GM12878 (cell line): ENCODE data around the gene NAP1L1. TPM values are rescaled to one million over a fixed set of nuclear protein-coding genes. Genes with fewer than 3 reads are reported as not detected.

Experiments
- ATF2 ChIP-seq: IDR thresholded peaks from 2 replicates; pipeline ENCODE4 v1.6.1; 2012; ENCODE audit warnings: low read length, inconsistent platforms
- CREB1 ChIP-seq: IDR thresholded peaks from 2 replicates; pipeline ENCODE4 v1.6.1; 2012; ENCODE audit warnings: low read depth, mild to moderate bottlenecking, inconsistent platforms
- CREM ChIP-seq: IDR thresholded peaks from 2 replicates; pipeline ENCODE4 v1.6.1; 2014; ENCODE audit warnings: antibody characterized with exemption, low read depth
- EGR1 ChIP-seq, 2 experiments: IDR thresholded peaks; 1 replicate in 1 of 2; 2 replicates in 1 of 2; pipeline ENCODE4 v1.6.1; 2011 to 2012; ENCODE audit warnings: low read depth in 2 of 2, low read length in 2 of 2, borderline replicate concordance in 1 of 2, mild to moderate bottlenecking in 1 of 2, moderate library complexity in 1 of 2
- MLLT1 ChIP-seq: fragments of 450-650 bp; IDR thresholded peaks from 2 replicates; pipeline ENCODE4 v1.6.1; 2016; ENCODE audit warnings: mild to moderate bottlenecking
- NFXL1 ChIP-seq: fragments of 450-650 bp; IDR thresholded peaks from 2 replicates; pipeline ENCODE4 v1.6.1; 2017; ENCODE audit warnings: antibody characterized with exemption, mild to moderate bottlenecking, borderline replicate concordance
- PKNOX1 ChIP-seq: fragments of 450-650 bp; IDR thresholded peaks from 2 replicates; pipeline ENCODE4 v1.6.1; 2016; ENCODE audit warnings: mild to moderate bottlenecking
- RAD21 ChIP-seq: IDR thresholded peaks from 2 replicates; pipeline ENCODE4 v1.6.1; 2011; ENCODE audit warnings: mild to moderate bottlenecking, low read depth, low read length, moderate library complexity; ENCODE audit not compliant: insufficient read depth
- ZNF274 ChIP-seq: IDR thresholded peaks from one replicate; pipeline ENCODE4 v1.8.0; 2011; ENCODE audit not compliant: insufficient read length, insufficient read depth
- polyA plus RNA-seq, 11 experiments: library from polyadenylated mRNA; depleted of rRNA in 4 of 11; unstranded in 6 of 11; stranded (reverse) in 5 of 11; fragments of >200 nt; fragmentation: Nextera tagmentation in 4 of 11; fragmentation: Illumina TruSeq in 1 of 11; extraction: Ambion mirVana in 4 of 11; extraction: Trizol in 1 of 11; gene quantifications; 1 replicate in 1 of 11; 2 replicates in 10 of 11; pipeline versions ENCODE4 v1.2.1 to v1.2.3, GENCODE V29; 2011 to 2016; ENCODE audit warnings: inconsistent platforms in 2 of 11, missing spikeins in 2 of 11, low read depth in 1 of 11
- total RNA-seq, 4 experiments: library from RNA; depleted of rRNA in 3 of 4; stranded (reverse); fragments of >200 nt in 3 of 4; fragmentation: Illumina TruSeq in 1 of 4; extraction: Trizol in 1 of 4; gene quantifications; 2 replicates each; pipeline versions ENCODE4 v1.2.1 to v1.2.3, GENCODE V29; 2013 to 2021

NAP1L1 gene
- total and polyA plus RNA-seq, 10 of the 15 experiments (the other 5 are each of a cell fraction or from before 2014, with no cell fraction given): 256 to 1,036 (median 536) TPM

GRCh38 chr12:76020731-76021672 is 63.5 kb downstream of the NAP1L1 start (continued):
- TF ChIP-seq RAD21 (no peak), EGR1 (IDR thresholded peaks at IDR 0.05; ENCODE audit: borderline replicate concordance in 1 of 2, low read depth in 2 of 2, low read length in 2 of 2) (no peak), NFXL1 (no peak), ZNF274 (no peak), PKNOX1 (no peak), ATF2 (peak; percentile 13; the same call in 1 of the 2 replicates), CREM (peak; percentile 73), MLLT1 (0 out of 2 replicates have a peak, but pooled peaks have one; percentile 32), CREB1 (peak; percentile 93)
